Measurements from ENCODE around the gene CDH4. TPM values are rescaled to one million over a fixed set of nuclear protein-coding genes. Genes with fewer than 3 reads are reported as not detected.

The CDH4 gene
- total and polyA plus RNA-seq, 2 of the 13 experiments (the other 11 are each of a cell fraction or from before 2014, with no cell fraction given): not detected

DNA sequence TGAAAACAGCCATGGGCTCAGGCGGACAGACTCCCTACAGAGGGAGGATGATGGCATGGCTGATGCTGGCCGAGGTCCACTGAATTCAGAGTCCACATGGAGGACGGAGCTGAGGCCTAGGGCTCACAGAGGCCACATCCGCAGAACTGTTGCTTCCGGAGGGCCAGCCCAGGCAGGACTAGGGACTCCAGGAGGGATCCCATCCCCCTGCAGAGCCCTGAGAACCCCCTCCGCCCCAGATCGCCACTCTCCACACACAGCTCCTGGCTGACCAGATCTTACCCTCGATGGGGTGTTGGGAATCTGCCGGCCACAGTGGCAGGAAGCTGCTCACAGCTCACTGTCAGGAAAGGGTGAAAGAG lies 414.4 kb downstream of the CDH4 start:
- in situ Hi-C loops (cut with HindIII; ENCODE audit: extremely low pct_ligation_motif_present, low pct_unique_long_range_greater_than_20kb) (no loop called here), intact Hi-C loops (cut with micrococcal nuclease; ENCODE audit: unreplicated experiment) (no loop called here)
- Histone ChIP-seq H3K9me3 (ENCODE audit: low read length) (no peaks in the 10 kb centered on the region), H4K20me1 (ENCODE audit: insufficient read depth, low read length) (no peaks in the 10 kb centered on the region; the same call in 1 of the 2 replicates), H3K36me3 (replicated peaks in 1 of 2; ENCODE audit: control insufficient read depth in 1 of 2, insufficient read depth in 2 of 2, low read length in 2 of 2) (no peaks in the 10 kb centered on the region), H2AFZ (ENCODE audit: low read length) (no peak overlapping the region), H3K27ac (ENCODE audit: extremely low read length, insufficient read depth, low read length) (no peak overlapping the region), H3K79me2 (ENCODE audit: insufficient read depth, low read length) (no peaks in the 10 kb centered on the region), H3K27me3 (ENCODE audit: control insufficient read depth in 1 of 2, insufficient read depth in 2 of 2, low read length in 2 of 2) (peaks cover 26 to 89% of the 10 kb centered on the region in 2 experiments), H3K4me1 (ENCODE audit: insufficient read depth, low read length) (no peaks in the 10 kb centered on the region), H3K4me3 (replicated peaks in 1 of 3; ENCODE audit: insufficient read depth in 1 of 3, low read depth in 2 of 3, low read length in 3 of 3) (no peak overlapping the region), H3K4me2 (ENCODE audit: low read depth, low read length) (no peak overlapping the region), H3K9ac (ENCODE audit: insufficient read depth, low read depth, low read length) (no peak overlapping the region)
- ATAC-seq: no peak
- no TSS peak for BruUV-seq (replicated peaks)
- DNase-seq (ENCODE audit: low spot score): no peak
- POLR2A ChIA-PET: no interaction called here
- CTCF ChIA-PET (ENCODE audit: low intra/inter-chr PET ratio, low total read pairs): no interaction called here
- FAIRE-seq: no peak
- TF ChIP-seq SPEN (CRISPR knock-in tag; IDR thresholded peaks at IDR 0.05; ENCODE audit: low read depth) (no peak), GTF2F1 (IDR thresholded peaks at IDR 0.05; ENCODE audit: low read length) (no peak), KDM4B (CRISPR knock-in tag; IDR thresholded peaks at IDR 0.05) (no peak), ELF4 (CRISPR knock-in tag; IDR thresholded peaks at IDR 0.05; ENCODE audit: borderline replicate concordance) (no peak), ZNF530 (CRISPR knock-in tag; IDR thresholded peaks at IDR 0.05; ENCODE audit: low read depth) (no peak), FOSL1 (CRISPR knock-in tag; IDR thresholded peaks at IDR 0.05; ENCODE audit: borderline replicate concordance) (no peak), ZNF234 (CRISPR knock-in tag; conservative IDR thresholded peaks at IDR 0.05) (0 out of 2 replicates have a peak, but pooled peaks have one; percentile 33), PTBP1 (IDR thresholded peaks at IDR 0.05; ENCODE audit: low read depth, low read length, poor library complexity, severe bottlenecking) (no peak), ZNF263 (CRISPR knock-in tag; IDR thresholded peaks at IDR 0.05) (peak; percentile 65), ZNF652 (CRISPR knock-in tag; IDR thresholded peaks at IDR 0.05; ENCODE audit: borderline replicate concordance, low read depth) (no peak)
- TF ChIP-seq, protein P1, sequence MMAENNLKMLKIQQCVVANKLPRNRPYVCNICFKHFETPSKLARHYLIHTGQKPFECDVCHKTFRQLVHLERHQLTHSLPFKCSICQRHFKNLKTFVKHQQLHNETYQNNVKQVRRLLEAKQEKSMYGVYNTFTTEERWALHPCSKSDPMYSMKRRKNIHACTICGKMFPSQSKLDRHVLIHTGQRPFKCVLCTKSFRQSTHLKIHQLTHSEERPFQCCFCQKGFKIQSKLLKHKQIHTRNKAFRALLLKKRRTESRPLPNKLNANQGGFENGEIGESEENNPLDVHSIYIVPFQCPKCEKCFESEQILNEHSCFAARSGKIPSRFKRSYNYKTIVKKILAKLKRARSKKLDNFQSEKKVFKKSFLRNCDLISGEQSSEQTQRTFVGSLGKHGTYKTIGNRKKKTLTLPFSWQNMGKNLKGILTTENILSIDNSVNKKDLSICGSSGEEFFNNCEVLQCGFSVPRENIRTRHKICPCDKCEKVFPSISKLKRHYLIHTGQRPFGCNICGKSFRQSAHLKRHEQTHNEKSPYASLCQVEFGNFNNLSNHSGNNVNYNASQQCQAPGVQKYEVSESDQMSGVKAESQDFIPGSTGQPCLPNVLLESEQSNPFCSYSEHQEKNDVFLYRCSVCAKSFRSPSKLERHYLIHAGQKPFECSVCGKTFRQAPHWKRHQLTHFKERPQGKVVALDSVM (CRISPR knock-in tag; IDR thresholded peaks at IDR 0.05): no peak
- WGBS (ENCODE audit: low lambda C conversion rate): 0% methylated on average over 5 of the region's 9 CpGs

Data from HepG2 (cell line).